CD4-positive, alpha-beta T cell treated with Interleukin-17A for 1 hour (primary cell): ENCODE measurements around the gene ID1.
A peak's percentile ranks its signal among the peaks of the same experiment; 100 is the strongest.

Experiments used
- DNase-seq: peaks from one replicate; pipeline ENCODE4 v3.0.0-alpha.2; 2020

Gene ID1

GRCh38 chr20:31605031-31605901 is at the start of gene ID1:
Gene ID1 (plus strand): TSS chr20:31605289. CDS start chr20:31605388, 99 bp downstream.
- peak; percentile 93 for DNase-seq

- DNase-seq: no peak
Measured at GRCh38 chr20:31559704-31560093, 45.4 kb upstream of the ID1 start.

GRCh38 chr20:31560094-31560745 is 44.9 kb upstream of the ID1 start:
- peak; percentile 80 for DNase-seq

- no peak for DNase-seq
Measured at GRCh38 chr20:31560746-31561598, 44.1 kb upstream of the ID1 start.

- no peak for DNase-seq
Measured at GRCh38 chr20:31562241-31562640, 42.8 kb upstream of the ID1 start.

GRCh38 chr20:31564284-31564683 is 40.8 kb upstream of the ID1 start:
- DNase-seq: no peak

GRCh38 chr20:31565699-31566318 is 39.3 kb upstream of the ID1 start:
- no peak for DNase-seq

GRCh38 chr20:31566319-31566657 is 38.8 kb upstream of the ID1 start:
- no peak for DNase-seq

GRCh38 chr20:31566658-31567379 is 38.3 kb upstream of the ID1 start:
- no peak for DNase-seq

- DNase-seq: no peak
Measured at GRCh38 chr20:31567380-31567720, 37.7 kb upstream of the ID1 start.

- DNase-seq: no peak
Measured at GRCh38 chr20:31568041-31568731, 36.9 kb upstream of the ID1 start.

- DNase-seq: no peak
Measured at GRCh38 chr20:31568773-31569162, 36.3 kb upstream of the ID1 start.

GRCh38 chr20:31569163-31570020 is 35.7 kb upstream of the ID1 start:
- DNase-seq: peak; percentile 72

GRCh38 chr20:31570021-31570463 is 35.0 kb upstream of the ID1 start:
- DNase-seq: no peak

- DNase-seq: no peak
Measured at GRCh38 chr20:31570735-31571617, 34.1 kb upstream of the ID1 start.

GRCh38 chr20:31572042-31572700 is 32.9 kb upstream of the ID1 start:
- no peak for DNase-seq

GRCh38 chr20:31572701-31573554 is 32.2 kb upstream of the ID1 start:
- peak; percentile 86 for DNase-seq
